ENCODE results near the gene CEL. TPM values are rescaled to one million over a fixed set of nuclear protein-coding genes. Genes with fewer than 3 reads are reported as not detected.

The CEL gene
- total and polyA plus RNA-seq, 2 experiments from 2014 or later, result 0.27 to 2.3 TPM

- ATAC-seq, result no peak
- H2AFZ ChIP-seq, result no peak overlapping the region
- no peak for DNase-seq (ENCODE audit: low spot score)
- no peaks in the 10 kb centered on the region for H3K9me2 ChIP-seq (ENCODE audit: insufficient read depth)
- H3K4me3 Mint-ChIP-seq, result no peak overlapping the region
- no peaks in the 10 kb centered on the region; the same call in 2 of the 3 replicates for H3K9me3 Mint-ChIP-seq
- no peaks in the 10 kb centered on the region for H3K4me1 Mint-ChIP-seq
- no peaks in the 10 kb centered on the region for H3K27me3 Mint-ChIP-seq (ENCODE audit: insufficient read depth, low read depth, poor library complexity)
- TF ChIP-seq EZH2 (IDR thresholded peaks at IDR 0.05; ENCODE audit: low read depth, unreplicated experiment) (no peak), CTCF (conservative IDR thresholded peaks at IDR 0.05; ENCODE audit: low read depth in 2 of 2) (no peak), EZH2phosphoT487 (IDR thresholded peaks at IDR 0.05; ENCODE audit: unreplicated experiment) (no peak), ZNF462 (CRISPR knock-in tag; IDR thresholded peaks at IDR 0.05) (no peak), CREB1 (CRISPR knock-in tag; IDR thresholded peaks at IDR 0.05; ENCODE audit: low read depth) (no peak), NANOG (IDR thresholded peaks at IDR 0.05; ENCODE audit: borderline replicate concordance) (no peak)
- TF ChIP-seq, protein P1, sequence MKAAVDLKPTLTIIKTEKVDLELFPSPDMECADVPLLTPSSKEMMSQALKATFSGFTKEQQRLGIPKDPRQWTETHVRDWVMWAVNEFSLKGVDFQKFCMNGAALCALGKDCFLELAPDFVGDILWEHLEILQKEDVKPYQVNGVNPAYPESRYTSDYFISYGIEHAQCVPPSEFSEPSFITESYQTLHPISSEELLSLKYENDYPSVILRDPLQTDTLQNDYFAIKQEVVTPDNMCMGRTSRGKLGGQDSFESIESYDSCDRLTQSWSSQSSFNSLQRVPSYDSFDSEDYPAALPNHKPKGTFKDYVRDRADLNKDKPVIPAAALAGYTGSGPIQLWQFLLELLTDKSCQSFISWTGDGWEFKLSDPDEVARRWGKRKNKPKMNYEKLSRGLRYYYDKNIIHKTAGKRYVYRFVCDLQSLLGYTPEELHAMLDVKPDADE (IDR thresholded peaks at IDR 0.05), result no peak
- no peaks in the 10 kb centered on the region for H3K79me2 ChIP-seq (replicated peaks; ENCODE audit: insufficient read depth)
- H3K27ac Mint-ChIP-seq, result no peak overlapping the region
- no peak overlapping the region for H3K4me2 ChIP-seq
- H3K27ac ChIP-seq (ENCODE audit: low read depth), result no peak overlapping the region
- H3K36me3 ChIP-seq (ENCODE audit: insufficient read depth), result no peaks in the 10 kb centered on the region
- no peaks in the 10 kb centered on the region for H3K27me3 ChIP-seq (ENCODE audit: insufficient read depth)
- no peak overlapping the region for H3K4me3 ChIP-seq
- no peaks in the 10 kb centered on the region for H3K36me3 Mint-ChIP-seq (ENCODE audit: low read depth)
- no peaks in the 10 kb centered on the region for H3K4me1 ChIP-seq (ENCODE audit: insufficient read depth)
- H4K20me1 ChIP-seq (replicated peaks; ENCODE audit: insufficient read depth), result no peaks in the 10 kb centered on the region
- H3F3A ChIP-seq (replicated peaks; ENCODE audit: low read depth), result no peaks in the 10 kb centered on the region
Measured at GRCh38 chr9:133086894-133087293, 25.1 kb downstream of the CEL start.
